HepG2 (cell line): ENCODE data around the gene CDC123. TPM values are rescaled to one million over a fixed set of nuclear protein-coding genes. Genes with fewer than 3 reads are reported as not detected.

ENCODE experiments used
- ATF7-NPFF ChIP-seq: sonication (generic); formaldehyde crosslinking; IDR thresholded peaks from 2 replicates; pipeline ENCODE4 v1.8.1; 2023; ENCODE audit warnings: mild to moderate bottlenecking, low read depth, missing genetic modification reagents, moderate library complexity
- CEBPG ChIP-seq: IDR thresholded peaks from 2 replicates; pipeline ENCODE4 v1.6.1; 2016
- FOSL2 ChIP-seq: sonication (generic); formaldehyde crosslinking; IDR thresholded peaks from 2 replicates; pipeline ENCODE4 v1.4.0; 2020; ENCODE audit warnings: missing genetic modification reagents
- FOXP1 ChIP-seq, 2 experiments: fragments of 450-650 bp in 1 of 2; IDR thresholded peaks; 2 replicates each; pipeline ENCODE4 v1.6.1; 2017 to 2018; ENCODE audit warnings: antibody characterized with exemption in 1 of 2
- HMG20B ChIP-seq: conservative IDR thresholded peaks from 2 replicates; pipeline ENCODE4 v1.6.1; 2016; ENCODE audit warnings: missing genetic modification reagents, missing compliant biosample characterization
- ISL2 ChIP-seq: sonication (generic); formaldehyde crosslinking; IDR thresholded peaks from 2 replicates; pipeline ENCODE4 v1.5.0; 2020; ENCODE audit warnings: missing genetic modification reagents
- KAT7 ChIP-seq: IDR thresholded peaks from 2 replicates; pipeline ENCODE4 v1.6.1; 2018; ENCODE audit warnings: borderline replicate concordance, missing compliant biosample characterization
- KDM5B ChIP-seq: sonication (generic); formaldehyde crosslinking; IDR thresholded peaks from 2 replicates; pipeline ENCODE4 v1.4.0; 2020; ENCODE audit warnings: missing genetic modification reagents, mild to moderate bottlenecking, borderline replicate concordance
- NR2F6 ChIP-seq, 2 experiments: IDR thresholded peaks; 2 replicates each; pipeline ENCODE4 v1.6.1; 2016; ENCODE audit warnings: antibody characterized with exemption in 1 of 2, mild to moderate bottlenecking in 1 of 2
- PAX8 ChIP-seq: sonication (generic); formaldehyde crosslinking; IDR thresholded peaks from 2 replicates; pipeline ENCODE4 v1.8.0; 2022; ENCODE audit warnings: mild to moderate bottlenecking, missing genetic modification reagents, borderline replicate concordance
- PHF20 ChIP-seq: sonication (generic); formaldehyde crosslinking; IDR thresholded peaks from 2 replicates; pipeline ENCODE4 v1.5.0; 2020; ENCODE audit warnings: mild to moderate bottlenecking, missing genetic modification reagents
- SP140L ChIP-seq: sonication (generic); formaldehyde crosslinking; IDR thresholded peaks from 2 replicates; pipeline ENCODE4 v1.4.0; 2020; ENCODE audit warnings: missing genetic modification reagents, borderline replicate concordance
- SRF ChIP-seq: IDR thresholded peaks from 2 replicates; pipeline ENCODE4 v1.6.1; 2011; ENCODE audit warnings: mild to moderate bottlenecking, low read depth, low read length, moderate library complexity
- TBX2 ChIP-seq: sonication (generic); formaldehyde crosslinking; IDR thresholded peaks from 2 replicates; pipeline ENCODE4 v1.5.0; 2020; ENCODE audit warnings: missing genetic modification reagents, mild to moderate bottlenecking, borderline replicate concordance
- ZNF17 ChIP-seq: sonication (generic); formaldehyde crosslinking; IDR thresholded peaks from 2 replicates; pipeline ENCODE4 v1.5.0; 2020; ENCODE audit warnings: mild to moderate bottlenecking, missing genetic modification reagents
- ZNF33B ChIP-seq: sonication (generic); formaldehyde crosslinking; IDR thresholded peaks from 2 replicates; pipeline ENCODE4 v1.5.1; 2020; ENCODE audit warnings: mild to moderate bottlenecking, missing genetic modification reagents
- ZNF343 ChIP-seq: sonication (generic); formaldehyde crosslinking; IDR thresholded peaks from 2 replicates; pipeline ENCODE4 v1.4.0; 2020; ENCODE audit warnings: mild to moderate bottlenecking, missing genetic modification reagents
- ZNF629 ChIP-seq: sonication (generic); formaldehyde crosslinking; conservative IDR thresholded peaks from 2 replicates; pipeline ENCODE4 v1.5.0; 2020; ENCODE audit warnings: missing genetic modification reagents
- ZNF652 ChIP-seq: IDR thresholded peaks from 2 replicates; pipeline ENCODE4 v1.6.1; 2016; ENCODE audit warnings: low read depth, borderline replicate concordance
- ZSCAN20 ChIP-seq: sonication (generic); formaldehyde crosslinking; IDR thresholded peaks from 2 replicates; pipeline ENCODE4 v1.4.0; 2020; ENCODE audit warnings: missing genetic modification reagents, mild to moderate bottlenecking, borderline replicate concordance
- ZSCAN9 ChIP-seq: IDR thresholded peaks from 2 replicates; pipeline ENCODE4 v1.6.1; 2016; ENCODE audit warnings: borderline replicate concordance
- polyA plus RNA-seq, 8 experiments: library from polyadenylated mRNA; depleted of rRNA in 3 of 8; stranded (reverse) in 7 of 8; unstranded in 1 of 8; fragments of >200 nt; fragmentation: Illumina TruSeq in 4 of 8; extraction: Trizol in 4 of 8; gene quantifications; 2 replicates each; pipeline versions ENCODE4 v1.2.1 to v1.2.3, GENCODE V29; 2011 to 2016; ENCODE audit warnings: low read depth in 4 of 8, missing spikeins in 1 of 8, mixed read lengths in 1 of 8; ENCODE audit not compliant: insufficient read depth in 1 of 8
- total RNA-seq, 5 experiments: library from RNA; depleted of rRNA; stranded (reverse); fragments of >200 nt; fragmentation: Illumina TruSeq; extraction: Trizol; gene quantifications; 2 replicates each; pipeline ENCODE4 v1.2.3, GENCODE V29; 2016; ENCODE audit warnings: low read depth in 1 of 5
- TF ChIP-seq, protein P1 (sequence below): sonication (generic); formaldehyde crosslinking; IDR thresholded peaks from 2 replicates; pipeline ENCODE4 v1.8.0; 2022; ENCODE audit warnings: missing genetic modification reagents, mild to moderate bottlenecking, moderate library complexity, borderline replicate concordance
- TF ChIP-seq, protein P2 (sequence below): IDR thresholded peaks from 2 replicates; pipeline ENCODE4 v1.6.1; 2016; ENCODE audit warnings: low read depth, control low read depth
- TF ChIP-seq, protein P3 (sequence below): sonication (generic); formaldehyde crosslinking; IDR thresholded peaks from 2 replicates; pipeline ENCODE4 v1.4.0; 2020; ENCODE audit warnings: mild to moderate bottlenecking, missing genetic modification reagents, borderline replicate concordance

Gene CDC123
- total and polyA plus RNA-seq, 2 of the 13 experiments (the other 11 are each of a cell fraction or from before 2014, with no cell fraction given) = 63.3 to 153 TPM

DNA sequence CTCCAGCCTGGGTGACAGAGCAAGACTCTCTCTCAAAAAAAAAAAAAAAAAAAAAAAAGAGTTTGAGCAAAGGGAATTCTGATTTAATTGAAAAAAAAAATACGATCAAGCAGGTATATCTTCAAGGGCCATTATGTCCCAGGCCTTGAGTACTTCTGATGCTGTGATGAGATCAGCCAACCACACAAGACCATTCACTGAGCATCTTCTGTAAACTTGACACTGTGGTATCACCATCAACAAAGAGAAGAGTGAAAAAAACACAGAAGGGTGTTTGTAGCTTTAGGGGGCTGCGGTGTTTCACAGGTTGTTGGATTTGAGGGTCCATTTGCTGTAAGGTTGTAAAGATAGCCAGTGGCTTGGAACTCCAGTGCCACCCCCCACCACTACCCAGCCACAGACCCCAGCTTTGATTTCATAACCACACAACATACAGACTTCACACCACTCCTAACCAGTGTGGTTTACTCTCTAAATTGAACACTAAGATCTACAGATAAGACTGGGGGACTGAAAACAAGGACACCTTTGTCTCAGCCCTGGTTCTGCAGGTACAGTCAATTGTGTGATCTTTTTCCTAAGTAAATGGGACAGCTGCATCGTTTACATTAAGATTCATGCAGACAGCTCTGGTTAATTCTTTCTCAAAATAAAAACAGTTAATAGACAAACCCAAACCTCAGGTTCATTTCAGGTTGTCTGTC lies 66.4 kb downstream of the CDC123 start (continued):
- TF ChIP-seq, protein P1, sequence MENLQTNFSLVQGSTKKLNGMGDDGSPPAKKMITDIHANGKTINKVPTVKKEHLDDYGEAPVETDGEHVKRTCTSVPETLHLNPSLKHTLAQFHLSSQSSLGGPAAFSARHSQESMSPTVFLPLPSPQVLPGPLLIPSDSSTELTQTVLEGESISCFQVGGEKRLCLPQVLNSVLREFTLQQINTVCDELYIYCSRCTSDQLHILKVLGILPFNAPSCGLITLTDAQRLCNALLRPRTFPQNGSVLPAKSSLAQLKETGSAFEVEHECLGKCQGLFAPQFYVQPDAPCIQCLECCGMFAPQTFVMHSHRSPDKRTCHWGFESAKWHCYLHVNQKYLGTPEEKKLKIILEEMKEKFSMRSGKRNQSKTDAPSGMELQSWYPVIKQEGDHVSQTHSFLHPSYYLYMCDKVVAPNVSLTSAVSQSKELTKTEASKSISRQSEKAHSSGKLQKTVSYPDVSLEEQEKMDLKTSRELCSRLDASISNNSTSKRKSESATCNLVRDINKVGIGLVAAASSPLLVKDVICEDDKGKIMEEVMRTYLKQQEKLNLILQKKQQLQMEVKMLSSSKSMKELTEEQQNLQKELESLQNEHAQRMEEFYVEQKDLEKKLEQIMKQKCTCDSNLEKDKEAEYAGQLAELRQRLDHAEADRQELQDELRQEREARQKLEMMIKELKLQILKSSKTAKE (CRISPR knock-in tag) = peak; percentile 83
- peak; percentile 87 for TF ChIP-seq ISL2
- no peak for TF ChIP-seq PAX8
- TF ChIP-seq ZNF33B (CRISPR knock-in tag) = no peak
- TF ChIP-seq KDM5B (CRISPR knock-in tag) = no peak
- no peak for TF ChIP-seq ATF7-NPFF (CRISPR knock-in tag)
- no peak for TF ChIP-seq PHF20 (CRISPR knock-in tag)
- TF ChIP-seq ZNF343 (CRISPR knock-in tag) = no peak
- TF ChIP-seq, protein P2, sequence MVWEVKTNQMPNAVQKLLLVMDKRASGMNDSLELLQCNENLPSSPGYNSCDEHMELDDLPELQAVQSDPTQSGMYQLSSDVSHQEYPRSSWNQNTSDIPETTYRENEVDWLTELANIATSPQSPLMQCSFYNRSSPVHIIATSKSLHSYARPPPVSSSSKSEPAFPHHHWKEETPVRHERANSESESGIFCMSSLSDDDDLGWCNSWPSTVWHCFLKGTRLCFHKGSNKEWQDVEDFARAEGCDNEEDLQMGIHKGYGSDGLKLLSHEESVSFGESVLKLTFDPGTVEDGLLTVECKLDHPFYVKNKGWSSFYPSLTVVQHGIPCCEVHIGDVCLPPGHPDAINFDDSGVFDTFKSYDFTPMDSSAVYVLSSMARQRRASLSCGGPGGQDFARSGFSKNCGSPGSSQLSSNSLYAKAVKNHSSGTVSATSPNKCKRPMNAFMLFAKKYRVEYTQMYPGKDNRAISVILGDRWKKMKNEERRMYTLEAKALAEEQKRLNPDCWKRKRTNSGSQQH (CRISPR knock-in tag) = no peak
- TF ChIP-seq FOSL2 (CRISPR knock-in tag) = 0 out of 2 replicates have a peak, but pooled peaks have one; percentile 19
- no peak for TF ChIP-seq ZSCAN9 (CRISPR knock-in tag)
- peak; percentile 61 for TF ChIP-seq CEBPG
- TF ChIP-seq ZSCAN20 (CRISPR knock-in tag) = no peak
- TF ChIP-seq HMG20B (CRISPR knock-in tag) = peak; percentile 97
- no peak for TF ChIP-seq KAT7 (CRISPR knock-in tag)
- no peak for TF ChIP-seq ZNF652 (CRISPR knock-in tag)
- peak; percentile 96 for TF ChIP-seq TBX2 (CRISPR knock-in tag)
- no peak for TF ChIP-seq FOXP1 (IDR thresholded peaks at IDR 0.05)
- TF ChIP-seq FOXP1 (CRISPR knock-in tag; IDR thresholded peaks at IDR 0.05) = peak; percentile 81
- TF ChIP-seq, protein P3, sequence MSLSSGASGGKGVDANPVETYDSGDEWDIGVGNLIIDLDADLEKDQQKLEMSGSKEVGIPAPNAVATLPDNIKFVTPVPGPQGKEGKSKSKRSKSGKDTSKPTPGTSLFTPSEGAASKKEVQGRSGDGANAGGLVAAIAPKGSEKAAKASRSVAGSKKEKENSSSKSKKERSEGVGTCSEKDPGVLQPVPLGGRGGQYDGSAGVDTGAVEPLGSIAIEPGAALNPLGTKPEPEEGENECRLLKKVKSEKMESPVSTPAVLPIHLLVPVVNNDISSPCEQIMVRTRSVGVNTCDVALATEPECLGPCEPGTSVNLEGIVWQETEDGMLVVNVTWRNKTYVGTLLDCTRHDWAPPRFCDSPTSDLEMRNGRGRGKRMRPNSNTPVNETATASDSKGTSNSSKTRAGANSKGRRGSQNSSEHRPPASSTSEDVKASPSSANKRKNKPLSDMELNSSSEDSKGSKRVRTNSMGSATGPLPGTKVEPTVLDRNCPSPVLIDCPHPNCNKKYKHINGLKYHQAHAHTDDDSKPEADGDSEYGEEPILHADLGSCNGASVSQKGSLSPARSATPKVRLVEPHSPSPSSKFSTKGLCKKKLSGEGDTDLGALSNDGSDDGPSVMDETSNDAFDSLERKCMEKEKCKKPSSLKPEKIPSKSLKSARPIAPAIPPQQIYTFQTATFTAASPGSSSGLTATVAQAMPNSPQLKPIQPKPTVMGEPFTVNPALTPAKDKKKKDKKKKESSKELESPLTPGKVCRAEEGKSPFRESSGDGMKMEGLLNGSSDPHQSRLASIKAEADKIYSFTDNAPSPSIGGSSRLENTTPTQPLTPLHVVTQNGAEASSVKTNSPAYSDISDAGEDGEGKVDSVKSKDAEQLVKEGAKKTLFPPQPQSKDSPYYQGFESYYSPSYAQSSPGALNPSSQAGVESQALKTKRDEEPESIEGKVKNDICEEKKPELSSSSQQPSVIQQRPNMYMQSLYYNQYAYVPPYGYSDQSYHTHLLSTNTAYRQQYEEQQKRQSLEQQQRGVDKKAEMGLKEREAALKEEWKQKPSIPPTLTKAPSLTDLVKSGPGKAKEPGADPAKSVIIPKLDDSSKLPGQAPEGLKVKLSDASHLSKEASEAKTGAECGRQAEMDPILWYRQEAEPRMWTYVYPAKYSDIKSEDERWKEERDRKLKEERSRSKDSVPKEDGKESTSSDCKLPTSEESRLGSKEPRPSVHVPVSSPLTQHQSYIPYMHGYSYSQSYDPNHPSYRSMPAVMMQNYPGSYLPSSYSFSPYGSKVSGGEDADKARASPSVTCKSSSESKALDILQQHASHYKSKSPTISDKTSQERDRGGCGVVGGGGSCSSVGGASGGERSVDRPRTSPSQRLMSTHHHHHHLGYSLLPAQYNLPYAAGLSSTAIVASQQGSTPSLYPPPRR (CRISPR knock-in tag) = peak; percentile 89
- TF ChIP-seq SRF = no peak
- TF ChIP-seq NR2F6 (IDR thresholded peaks at IDR 0.05) = no peak
- TF ChIP-seq NR2F6 (CRISPR knock-in tag; IDR thresholded peaks at IDR 0.05) = no peak; the same call in 1 of the 2 replicates
- TF ChIP-seq ZNF17 (CRISPR knock-in tag) = no peak
- TF ChIP-seq ZNF629 = no peak
- TF ChIP-seq SP140L = no peak
